WTC11 (cell line): ENCODE data around the gene DCLK1. TPM values are rescaled to one million over a fixed set of nuclear protein-coding genes. Genes with fewer than 3 reads are reported as not detected.

ENCODE experiments used
- ATAC-seq: fragments of 200-7000 bp; cut with Tn5 transposase; 2 replicates; pipeline ENCODE4 v1.10.0; 2021; ENCODE audit warnings: mild to moderate bottlenecking, moderate library complexity
- CTCF ChIA-PET: fragments of 300-600 bp; sonication (Branson Sonifier 250); formaldehyde crosslinking; loops from one replicate; lab custom pipeline; 2021; ENCODE audit warnings: antibody characterized with exemption; lab: Charles Lee
- POLR2A ChIA-PET: fragments of 350-600 bp; sonication (Branson Sonifier 250); formaldehyde crosslinking; loops from one replicate; lab custom pipeline; 2021; ENCODE audit warnings: antibody characterized with exemption; lab: Charles Lee
- DNase-seq: peaks from one replicate; pipeline ENCODE4 v3.0.0; 2021; ENCODE audit warnings: low spot score
- H3K27ac Mint-ChIP-seq: 2 replicates; pipeline ENCODE4 v1.8.0; 2021; ENCODE audit warnings: mixed read lengths
- H3K27me3 Mint-ChIP-seq: 2 replicates; pipeline ENCODE4 v1.8.0; 2021; ENCODE audit warnings: low read depth, mild to moderate bottlenecking, moderate library complexity, mixed read lengths
- H3K36me3 Mint-ChIP-seq: 2 replicates; pipeline ENCODE4 v1.8.0; 2021; ENCODE audit warnings: mixed read lengths
- H3K4me1 Mint-ChIP-seq: 2 replicates; pipeline ENCODE4 v1.8.0; 2022; ENCODE audit warnings: mixed read lengths
- H3K4me3 Mint-ChIP-seq: 2 replicates; pipeline ENCODE4 v1.8.0; 2021; ENCODE audit warnings: mild to moderate bottlenecking, moderate library complexity, mixed read lengths
- H3K9me3 Mint-ChIP-seq: 2 replicates; pipeline ENCODE4 v1.8.0; 2021; ENCODE audit warnings: mixed read lengths
- AFF4 ChIP-seq: sonication (generic); formaldehyde crosslinking; IDR thresholded peaks from 2 replicates; pipeline ENCODE4 v1.8.1; 2023; ENCODE audit warnings: mild to moderate bottlenecking, missing genetic modification reagents, borderline replicate concordance
- ARID4B ChIP-seq: sonication (generic); formaldehyde crosslinking; IDR thresholded peaks from 2 replicates; pipeline ENCODE4 v1.8.0; 2023; ENCODE audit warnings: missing genetic modification reagents, mild to moderate bottlenecking, borderline replicate concordance
- ATF1 ChIP-seq: sonication (generic); formaldehyde crosslinking; IDR thresholded peaks from 2 replicates; pipeline ENCODE4 v1.8.1; 2023; ENCODE audit warnings: mild to moderate bottlenecking, moderate library complexity, missing genetic modification reagents
- CBFB ChIP-seq: sonication (generic); formaldehyde crosslinking; IDR thresholded peaks from 2 replicates; pipeline ENCODE4 v1.8.1; 2022; ENCODE audit warnings: mild to moderate bottlenecking, low read depth, missing genetic modification reagents
- CDX4 ChIP-seq: fragments of 250-450 bp; sonication (Bioruptor Pico); IDR thresholded peaks from 2 replicates; pipeline ENCODE4 v1.9.0; 2021; ENCODE audit warnings: moderate library complexity, mild to moderate bottlenecking, inconsistent platforms, borderline replicate concordance
- E2F1 ChIP-seq: sonication (generic); formaldehyde crosslinking; IDR thresholded peaks from 2 replicates; pipeline ENCODE4 v1.8.0; 2022; ENCODE audit warnings: mild to moderate bottlenecking, missing genetic modification reagents
- EMX1 ChIP-seq: fragments of 250-450 bp; sonication (Bioruptor Pico); IDR thresholded peaks from 2 replicates; pipeline ENCODE4 v1.8.0; 2021; ENCODE audit warnings: mild to moderate bottlenecking
- FOXK1 ChIP-seq: sonication (generic); formaldehyde crosslinking; IDR thresholded peaks from 2 replicates; pipeline ENCODE4 v1.8.0; 2022; ENCODE audit warnings: mild to moderate bottlenecking, moderate library complexity, missing genetic modification reagents
- GRHL2 ChIP-seq: fragments of 250-450 bp; sonication (Bioruptor Pico); IDR thresholded peaks from 2 replicates; pipeline ENCODE4 v1.8.0; 2022; ENCODE audit warnings: mild to moderate bottlenecking, moderate library complexity; ENCODE audit not compliant: insufficient replicate concordance, severe bottlenecking
- GTF2I ChIP-seq: fragments of 250-450 bp; sonication (Bioruptor Pico); conservative IDR thresholded peaks from 2 replicates; pipeline ENCODE4 v1.4.0; 2021; ENCODE audit warnings: mild to moderate bottlenecking
- HMGA2 ChIP-seq: fragments of 250-450 bp; sonication (Bioruptor Pico); IDR thresholded peaks from 2 replicates; pipeline ENCODE4 v1.4.0; 2021; ENCODE audit warnings: mild to moderate bottlenecking, moderate library complexity
- NFATC4 ChIP-seq: fragments of 250-450 bp; sonication (Bioruptor Pico); IDR thresholded peaks from 2 replicates; pipeline ENCODE4 v1.9.0; 2021; ENCODE audit warnings: mild to moderate bottlenecking
- NR1H2 ChIP-seq: sonication (generic); formaldehyde crosslinking; IDR thresholded peaks from 2 replicates; pipeline ENCODE4 v1.9.0; 2021; ENCODE audit warnings: mild to moderate bottlenecking, moderate library complexity, missing genetic modification reagents
- OVOL2 ChIP-seq: fragments of 250-450 bp; sonication (Bioruptor Pico); IDR thresholded peaks from 2 replicates; pipeline ENCODE4 v1.9.0; 2021; ENCODE audit warnings: mild to moderate bottlenecking, borderline replicate concordance
- SOX15 ChIP-seq: fragments of 250-450 bp; sonication (Bioruptor Pico); IDR thresholded peaks from 2 replicates; pipeline ENCODE4 v1.9.0; 2021; ENCODE audit warnings: mild to moderate bottlenecking
- SP1 ChIP-seq: sonication (generic); formaldehyde crosslinking; conservative IDR thresholded peaks from 2 replicates; pipeline ENCODE4 v1.8.1; 2022; ENCODE audit warnings: missing genetic modification reagents
- TCF7 ChIP-seq: sonication (generic); formaldehyde crosslinking; IDR thresholded peaks from 2 replicates; pipeline ENCODE4 v1.8.0; 2022; ENCODE audit warnings: mild to moderate bottlenecking, low read depth, missing genetic modification reagents, moderate library complexity
- TEAD1 ChIP-seq: sonication (generic); formaldehyde crosslinking; IDR thresholded peaks from 2 replicates; pipeline ENCODE4 v1.8.0; 2022; ENCODE audit warnings: mild to moderate bottlenecking, missing genetic modification reagents
- USF1 ChIP-seq: sonication (generic); formaldehyde crosslinking; IDR thresholded peaks from 2 replicates; pipeline ENCODE4 v1.8.0; 2022; ENCODE audit warnings: mild to moderate bottlenecking, missing genetic modification reagents
- ZNF232 ChIP-seq: sonication (generic); formaldehyde crosslinking; IDR thresholded peaks from 2 replicates; pipeline ENCODE4 v1.8.0; 2022; ENCODE audit warnings: mild to moderate bottlenecking, missing genetic modification reagents
- ZNF317 ChIP-seq: sonication (generic); formaldehyde crosslinking; IDR thresholded peaks from 2 replicates; pipeline ENCODE4 v1.8.1; 2023; ENCODE audit warnings: low read depth, mild to moderate bottlenecking, moderate library complexity, missing genetic modification reagents, borderline replicate concordance
- ZNF396 ChIP-seq: fragments of 250-450 bp; sonication (Bioruptor Pico); IDR thresholded peaks from 2 replicates; pipeline ENCODE4 v1.8.0; 2021; ENCODE audit warnings: mild to moderate bottlenecking, moderate library complexity, borderline replicate concordance
- ZNF423 ChIP-seq: fragments of 250-450 bp; sonication (Bioruptor Pico); IDR thresholded peaks from 2 replicates; pipeline ENCODE4 v2.1.2; 2022; ENCODE audit warnings: mild to moderate bottlenecking, moderate library complexity
- total RNA-seq: library from RNA; stranded (reverse); gene quantifications from 3 replicates; pipeline ENCODE4 v1.2.3, GENCODE V29; 2021

Gene DCLK1
- total RNA-seq, 1 experiment from 2014 or later = 18.5 TPM

GRCh38 chr13:36082396-36082795, 48.8 kb downstream of the DCLK1 start (continued):
- TF ChIP-seq AFF4 (CRISPR knock-in tag) (no peak), ZNF423 (no peak), ZNF317 (no peak), E2F1 (CRISPR knock-in tag) (no peak), OVOL2 (CRISPR knock-in tag) (no peak), ZNF232 (CRISPR knock-in tag) (no peak)

GRCh38 chr13:36076211-36076610, 55.0 kb downstream of the DCLK1 start:
- H3K27ac Mint-ChIP-seq = no peak overlapping the region
- DNase-seq (no peak), ATAC-seq (no peak)
- TF ChIP-seq FOXK1 (CRISPR knock-in tag) = no peak
- ChIA-PET POLR2A (no interaction called here), CTCF (interaction anchor here (0.6 kb wide), 1 partner anchor 312 kb away, joined by 3 read pairs; no protein-coding TSS in a partner anchor)
- no peaks in the 10 kb centered on the region for H3K27me3 Mint-ChIP-seq
- H3K9me3 Mint-ChIP-seq = peaks cover 6% of the 10 kb centered on the region; the same call in 1 of the 2 replicates
- H3K36me3 Mint-ChIP-seq = no peaks in the 10 kb centered on the region
- peaks cover 9% of the 10 kb centered on the region for H3K4me1 Mint-ChIP-seq
- no peak overlapping the region for H3K4me3 Mint-ChIP-seq

GRCh38 chr13:36074659-36075058, 56.5 kb downstream of the DCLK1 start:
- ATAC-seq = no peak
- CTCF ChIA-PET = interaction anchor here (1.0 kb wide), 1 partner anchor 11 kb away, joined by 4 read pairs; no protein-coding TSS in a partner anchor
- Mint-ChIP-seq H3K36me3 (no peaks in the 10 kb centered on the region), H3K4me1 (peaks cover 3% of the 10 kb centered on the region), H3K27ac (no peak overlapping the region), H3K9me3 (peaks cover 6% of the 10 kb centered on the region; the same call in 1 of the 2 replicates), H3K4me3 (no peak overlapping the region), H3K27me3 (no peaks in the 10 kb centered on the region)
- no peak for DNase-seq
- POLR2A ChIA-PET = no interaction called here
- no peak for TF ChIP-seq ATF1
- TF ChIP-seq SP1 = no peak
- no peak for TF ChIP-seq USF1 (CRISPR knock-in tag)
- no peak for TF ChIP-seq TCF7 (CRISPR knock-in tag)
- no peak for TF ChIP-seq NFATC4 (CRISPR knock-in tag)
- TF ChIP-seq CDX4 (CRISPR knock-in tag) = no peak
- no peak for TF ChIP-seq GRHL2
- no peak for TF ChIP-seq ZNF396 (CRISPR knock-in tag)
- TF ChIP-seq TEAD1 (CRISPR knock-in tag) = no peak
- TF ChIP-seq ARID4B (CRISPR knock-in tag) = no peak
- no peak for TF ChIP-seq NR1H2 (CRISPR knock-in tag)
- TF ChIP-seq SOX15 (CRISPR knock-in tag) = no peak
- no peak for TF ChIP-seq CBFB (CRISPR knock-in tag)
- no peak for TF ChIP-seq GTF2I (CRISPR knock-in tag)
- TF ChIP-seq EMX1 (CRISPR knock-in tag) = no peak
- no peak for TF ChIP-seq HMGA2 (CRISPR knock-in tag)
